ENCODE measurements around the gene ASIC4. TPM values are rescaled to one million over a fixed set of nuclear protein-coding genes. Genes with fewer than 3 reads are reported as not detected.

ASIC4 gene
- total and polyA plus RNA-seq, 12 donors, result 0.15 to 0.43 (median 0.20) TPM; not detected in 7

GRCh38 chr2:219495531-219496122 is 18.7 kb upstream of the ASIC4 start:
- 18 to 19% methylated on average over 14 of the region's 14 CpGs for WGBS, 2 donors
- Histone ChIP-seq H3K4me1 (peaks cover 19 to 56% (median 43%) of the 10 kb centered on the region in 9 donors), H3K36me3 (peaks cover 0 to 16% (median 0%) of the 10 kb centered on the region in 9 donors), H3K9me3 (no peaks in the 10 kb centered on the region), H3K27ac (peak overlapping the region in 6 of 10 donors; percentile 42 to 75 (median 61)), H3K27me3 (peaks cover 0 to 56% (median 18%) of the 10 kb centered on the region in 7 donors), H3K4me3 (no peak overlapping the region)
- TF ChIP-seq CTCF (IDR thresholded peaks at IDR 0.05), result peak; percentile 39 to 72 (median 61)
- DNase-seq, result peak; percentile 46 to 71
- intact Hi-C loops (cut with DNase I), result loop anchor here in 2 of 10 donors (5.0 kb wide), 2 partner anchors 37 to 108 kb away; partner anchors contain the start of gene DNPEP (in 1 of the 2)
- peak in 6 of 8 donors; percentile 7 to 23 (median 12) for ATAC-seq

GRCh38 chr2:219496247-219496824 is 17.9 kb upstream of the ASIC4 start:
- peak overlapping the region in 6 of 10 donors; percentile 42 to 96 (median 70) for H3K27ac ChIP-seq

DNA sequence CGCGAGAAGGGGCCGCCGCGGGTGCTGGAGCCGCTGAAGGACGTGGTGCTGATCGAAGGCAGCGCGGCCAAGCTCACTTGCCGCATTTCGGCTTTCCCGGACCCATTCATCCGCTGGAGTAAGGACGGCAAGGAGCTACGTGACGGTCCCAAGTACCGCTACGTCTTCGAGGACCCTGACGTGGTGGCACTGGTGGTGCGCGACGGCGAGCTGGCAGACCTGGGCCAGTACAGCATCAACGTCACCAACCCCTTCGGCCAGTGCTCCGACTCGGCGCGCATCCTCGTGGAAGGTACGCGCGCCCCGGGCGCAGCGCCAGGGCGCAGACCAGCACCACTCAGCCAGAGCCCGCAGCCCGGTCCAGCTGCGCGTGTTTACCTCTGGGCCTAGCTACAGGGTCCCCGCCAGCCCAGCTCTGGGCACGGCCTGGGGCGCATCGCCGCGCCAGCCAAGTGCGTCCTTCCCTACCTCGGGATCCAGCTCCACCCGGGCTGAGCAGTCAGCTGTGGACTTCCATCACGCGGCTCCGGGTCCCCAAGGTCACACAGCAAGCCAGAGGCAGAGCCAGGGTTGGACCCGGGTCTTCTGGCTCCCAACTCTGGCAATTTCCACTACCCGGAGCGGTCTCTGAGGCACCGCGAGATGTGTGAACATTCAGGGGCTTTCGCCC is 17.3 kb upstream of the ASIC4 start:
- TF ChIP-seq CTCF (IDR thresholded peaks at IDR 0.05), result no peak
- intact Hi-C loops (cut with DNase I), result loop anchor here in 2 of 10 donors (5.0 kb wide), 2 partner anchors 35 to 110 kb away; partner anchors contain the start of gene DNPEP (in 1 of the 2)
- H3K27ac ChIP-seq, result peak overlapping the region in 8 of 10 donors; percentile 64 to 100 (median 96)
- peak overlapping the region in 9 of 10 donors; percentile 52 to 88 (median 75) for H3K4me3 ChIP-seq
- WGBS, 2 donors, result 24 to 33% methylated on average over 53 to 61 of the region's 61 CpGs
- H3K36me3 ChIP-seq, result peaks cover 0 to 12% (median 0%) of the 10 kb centered on the region in 9 donors
- no peak for ATAC-seq
- H3K4me1 ChIP-seq, result peaks cover 19 to 50% (median 37%) of the 10 kb centered on the region in 9 donors
- peaks cover 0 to 56% (median 18%) of the 10 kb centered on the region in 7 donors for H3K27me3 ChIP-seq
- no peaks in the 10 kb centered on the region for H3K9me3 ChIP-seq
- DNase-seq, result peak in 1 of 2 donors; percentile 43

More at GRCh38 chr2:219496247-219496824, 17.9 kb upstream of the ASIC4 start:
- Histone ChIP-seq H3K27me3 (peaks cover 0 to 56% (median 18%) of the 10 kb centered on the region in 7 donors), H3K4me1 (peaks cover 19 to 50% (median 42%) of the 10 kb centered on the region in 9 donors), H3K4me3 (peak overlapping the region in 4 of 10 donors; percentile 75 to 88 (median 84)), H3K9me3 (no peaks in the 10 kb centered on the region), H3K36me3 (peaks cover 0 to 13% (median 0%) of the 10 kb centered on the region in 9 donors)
- intact Hi-C loops (cut with DNase I), result loop anchor here in 2 of 10 donors (5.0 kb wide), 2 partner anchors 36 to 109 kb away; partner anchors contain the start of gene DNPEP (in 1 of the 2)
- 45 to 46% methylated on average over 20 of the region's 20 CpGs for WGBS, 2 donors
- ATAC-seq (no peak), DNase-seq (no peak)
- TF ChIP-seq CTCF (IDR thresholded peaks at IDR 0.05), result no peak
